GM12878 (cell line): ENCODE measurements around the gene PFN3. TPM values are rescaled to one million over a fixed set of nuclear protein-coding genes. Genes with fewer than 3 reads are reported as not detected.

Experiments
- ATAC-seq: fragments of 200-7000 bp; cut with Tn5 transposase; 3 replicates; pipeline ENCODE4 v1.9.1; 2020; ENCODE audit warnings: mild to moderate bottlenecking, moderate library complexity
- BruUV-seq: library from RNA; stranded (reverse); fragments of 400-500 nt; replicated peaks from 2 replicates; lab custom pipeline; 2021; lab: Mats Ljungman, UMichigan
- CTCF ChIA-PET: fragments of 300-600 bp; sonication (Branson Sonifier 250); formaldehyde crosslinking; extraction: SDS; loops from one replicate; lab custom pipeline; 2021; ENCODE audit warnings: inconsistent platforms; lab: Yijun Ruan, JAX
- POLR2A ChIA-PET: fragments of 350-600 bp; formaldehyde crosslinking; extraction: SDS; loops from one replicate; lab custom pipeline; 2021; ENCODE audit warnings: inconsistent platforms; lab: Charles Lee
- RAD21 ChIA-PET: fragments of 300-600 bp; sonication (Branson Sonifier 250); formaldehyde crosslinking; loops from one replicate; lab custom pipeline; 2023; ENCODE audit warnings: antibody characterized with exemption; ENCODE audit not compliant: unreplicated experiment; lab: Charles Lee
- SMC1A ChIA-PET: fragments of 300-600 bp; sonication (Branson Sonifier 250); formaldehyde crosslinking; loops from one replicate; lab custom pipeline; 2023; ENCODE audit not compliant: unreplicated experiment, uncharacterized antibody; lab: Charles Lee
- DNase-seq: peaks from one replicate; pipeline ENCODE4 v3.0.0-alpha.2; 2011; ENCODE audit warnings: low read depth, low spot score
- FAIRE-seq: peaks from 3 replicates; lab custom pipeline; 2011; peaks lifted over from hg19 to GRCh38; lab: Jason Lieb, UNC
- H2AFZ ChIP-seq: 2 replicates; pipeline ENCODE4 v1.6.0; 2011; ENCODE audit warnings: low read depth, low read length, control low read depth; ENCODE audit not compliant: control insufficient read depth
- H3K27ac ChIP-seq: 2 replicates; pipeline ENCODE4 v1.5.1; 2011; ENCODE audit warnings: control low read depth; ENCODE audit not compliant: control insufficient read depth, insufficient read depth
- H3K27me3 ChIP-seq, 2 experiments: replicated peaks in 1 of 2; 2 replicates each; pipeline versions ENCODE4 v1.6.0 to v1.6.1; 2011; ENCODE audit warnings: low read length in 1 of 2; ENCODE audit not compliant: control insufficient read depth in 2 of 2, insufficient read depth in 2 of 2
- H3K36me3 ChIP-seq, 2 experiments: 2 replicates each; pipeline ENCODE4 v1.5.1; 2011; ENCODE audit warnings: low read length in 1 of 2; ENCODE audit not compliant: control insufficient read depth in 2 of 2, insufficient read depth in 2 of 2
- H3K4me1 ChIP-seq: 2 replicates; pipeline ENCODE4 v1.6.1; 2011; ENCODE audit warnings: mild to moderate bottlenecking, low read length, moderate library complexity, mixed read lengths; ENCODE audit not compliant: control insufficient read depth, insufficient read depth
- H3K4me2 ChIP-seq: 2 replicates; pipeline ENCODE4 v1.6.0; 2011; ENCODE audit warnings: control low read depth; ENCODE audit not compliant: control insufficient read depth, insufficient read depth
- H3K4me3 ChIP-seq: fragments of 200-600 bp; sonication (generic); 2 replicates; pipeline ENCODE4 v1.5.1; 2016
- H3K79me2 ChIP-seq: 2 replicates; pipeline ENCODE4 v1.6.0; 2011; ENCODE audit warnings: low read length; ENCODE audit not compliant: control insufficient read depth, insufficient read depth
- H3K9ac ChIP-seq: 2 replicates; pipeline ENCODE4 v1.8.0; 2011; ENCODE audit warnings: low read length, control low read depth, mixed read lengths; ENCODE audit not compliant: control insufficient read depth, insufficient read depth
- H3K9me3 ChIP-seq: replicated peaks from 3 replicates; pipeline ENCODE4 v1.5.1; 2011; ENCODE audit warnings: mild to moderate bottlenecking, low read length; ENCODE audit not compliant: control insufficient read depth, insufficient read depth
- H4K20me1 ChIP-seq: 2 replicates; pipeline ENCODE4 v1.6.0; 2011; ENCODE audit not compliant: control insufficient read depth, insufficient read depth
- IRF4 ChIP-seq: IDR thresholded peaks from 2 replicates; pipeline ENCODE4 v1.6.1; 2011; ENCODE audit warnings: low read depth, low read length
- NBN ChIP-seq: fragments of 450-650 bp; IDR thresholded peaks from 2 replicates; pipeline ENCODE4 v1.6.1; 2016
- SIX5 ChIP-seq: IDR thresholded peaks from 2 replicates; pipeline ENCODE4 v1.6.1; 2011; ENCODE audit warnings: mild to moderate bottlenecking, low read depth, low read length, moderate library complexity; ENCODE audit not compliant: severe bottlenecking
- SRF ChIP-seq, 2 experiments: IDR thresholded peaks; 2 replicates each; pipeline ENCODE4 v1.6.1; 2011; ENCODE audit warnings: low read depth in 2 of 2, low read length in 2 of 2, mild to moderate bottlenecking in 1 of 2, moderate library complexity in 1 of 2
- TCF7 ChIP-seq: IDR thresholded peaks from 2 replicates; pipeline ENCODE4 v1.6.1; 2014; ENCODE audit warnings: antibody characterized with exemption, borderline replicate concordance
- ZNF217 ChIP-seq: fragments of 450-650 bp; IDR thresholded peaks from 2 replicates; pipeline ENCODE4 v1.6.1; 2017; ENCODE audit warnings: antibody characterized with exemption, mild to moderate bottlenecking
- ZNF622 ChIP-seq: fragments of 450-650 bp; IDR thresholded peaks from 2 replicates; pipeline ENCODE4 v1.6.1; 2017; ENCODE audit warnings: mild to moderate bottlenecking, inconsistent platforms
- WGBS: methylation state at CpG from one replicate; pipeline ENCODE4 v1.1.6; 2016; ENCODE audit warnings: low lambda C conversion rate; ENCODE audit not compliant: insufficient replicate concordance, insufficient coverage; ENCODE audit errors: missing lambda C conversion rate; 5-methylcytosine and 5-hydroxymethylcytosine counted together
- in situ Hi-C: fragments of 300-500 bp; cut with MboI; formaldehyde crosslinking; loops from 9 replicates; pipeline ENCODE4 v1.14.3; 2018; ENCODE audit warnings: mixed read lengths
- intact Hi-C: fragments of 100-400 bp; cut with micrococcal nuclease; formaldehyde crosslinking; loops from one replicate; pipeline ENCODE4 v1.14.2; 2022; ENCODE audit not compliant: unreplicated experiment
- polyA plus RNA-seq, 11 experiments: library from polyadenylated mRNA; depleted of rRNA in 4 of 11; unstranded in 6 of 11; stranded (reverse) in 5 of 11; fragments of >200 nt; fragmentation: Nextera tagmentation in 4 of 11; fragmentation: Illumina TruSeq in 1 of 11; extraction: Ambion mirVana in 4 of 11; extraction: Trizol in 1 of 11; gene quantifications; 1 replicate in 1 of 11; 2 replicates in 10 of 11; pipeline versions ENCODE4 v1.2.1 to v1.2.3, GENCODE V29; 2011 to 2016; ENCODE audit warnings: inconsistent platforms in 2 of 11, missing spikeins in 2 of 11, low read depth in 1 of 11
- total RNA-seq, 4 experiments: library from RNA; depleted of rRNA in 3 of 4; stranded (reverse); fragments of >200 nt in 3 of 4; fragmentation: Illumina TruSeq in 1 of 4; extraction: Trizol in 1 of 4; gene quantifications; 2 replicates each; pipeline versions ENCODE4 v1.2.1 to v1.2.3, GENCODE V29; 2013 to 2021
- TF ChIP-seq, protein P1 (sequence below): IDR thresholded peaks from 2 replicates; pipeline ENCODE4 v1.6.1; 2012; ENCODE audit warnings: mild to moderate bottlenecking, low read depth, low read length
- TF ChIP-seq, protein P2 (sequence below): fragments of 450-650 bp; IDR thresholded peaks from 2 replicates; pipeline ENCODE4 v1.6.1; 2016; ENCODE audit warnings: mild to moderate bottlenecking, moderate library complexity, borderline replicate concordance
- TF ChIP-seq, protein P3 (sequence below): IDR thresholded peaks from 2 replicates; pipeline ENCODE4 v1.6.1; 2011; ENCODE audit warnings: mild to moderate bottlenecking, low read depth, low read length, moderate library complexity; ENCODE audit not compliant: insufficient replicate concordance
- TF ChIP-seq, protein P4 (sequence below): IDR thresholded peaks from 2 replicates; pipeline ENCODE4 v1.6.1; 2011; ENCODE audit warnings: low read depth, low read length, improper control_type of control experiment, borderline replicate concordance
- TF ChIP-seq, protein P5 (sequence below): IDR thresholded peaks from 2 replicates; pipeline ENCODE4 v1.6.1; 2011; ENCODE audit warnings: borderline replicate concordance, low read depth, mild to moderate bottlenecking, moderate library complexity, low read length; ENCODE audit not compliant: insufficient read depth, poor library complexity, severe bottlenecking

Gene PFN3
- total and polyA plus RNA-seq, 10 of the 15 experiments (the other 5 are each of a cell fraction or from before 2014, with no cell fraction given): not detected

DNA sequence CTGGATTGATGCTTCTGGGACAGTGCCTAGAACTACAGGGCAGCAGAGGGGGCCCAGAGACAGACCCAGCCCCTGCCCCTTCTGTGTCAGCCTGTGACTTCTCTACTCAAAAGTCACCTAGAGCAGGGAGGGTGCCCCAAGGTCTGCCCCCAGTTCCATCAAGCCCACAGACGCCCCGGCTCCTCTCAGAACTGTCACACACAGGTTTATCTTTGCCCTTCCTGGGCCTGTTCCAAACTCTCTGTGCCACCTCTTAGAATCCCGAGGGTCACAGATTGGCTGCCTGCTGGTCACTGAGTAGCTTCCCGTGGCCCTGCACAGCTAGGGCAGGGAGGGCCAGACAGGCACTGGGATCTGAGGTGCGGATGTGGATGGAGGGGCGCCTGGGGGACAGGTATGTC, 41.0 kb downstream of the PFN3 start:
- Histone ChIP-seq H4K20me1 (no peaks in the 10 kb centered on the region), H3K4me3 (peak overlapping the region; percentile 99), H3K36me3 (no peaks in the 10 kb centered on the region; a peak in 1 of 4 replicates), H3K9ac (peak overlapping the region; percentile 81), H3K4me1 (peaks cover 62% of the 10 kb centered on the region), H2AFZ (no peak overlapping the region), H3K79me2 (peaks cover 62% of the 10 kb centered on the region), H3K27me3 (no peaks in the 10 kb centered on the region), H3K9me3 (peaks cover 3% of the 10 kb centered on the region; the same call in 1 of the 3 replicates), H3K27ac (peak overlapping the region; percentile 35), H3K4me2 (peak overlapping the region; percentile 99)
- ChIA-PET SMC1A (interaction anchor here (0.7 to 3.9 kb wide), 3 partner anchors 10 to 30 kb away, joined by 3 to 19 read pairs (median 7); no protein-coding TSS in a partner anchor), RAD21 (interaction anchor here (1.3 to 3.0 kb wide), 3 partner anchors 10 to 45 kb away, joined by 3 to 29 read pairs (median 4); no protein-coding TSS in a partner anchor), POLR2A (interaction anchor here (0.8 to 2.1 kb wide), 5 partner anchors 10 to 41 kb away, joined by 3 to 14 read pairs (median 5); no protein-coding TSS in a partner anchor), CTCF (interaction anchor here (2.0 to 4.4 kb wide), 5 partner anchors 10 to 141 kb away, joined by 5 to 33 read pairs (median 12); no protein-coding TSS in a partner anchor)
- 94% methylated on average over 6 of the region's 6 CpGs for whole genome bisulfite sequencing
- ATAC-seq (no peak), FAIRE-seq (no peak), DNase-seq (no peak)
- BruUV-seq: no TSS peak
- intact Hi-C loops (no loop called here), in situ Hi-C loops (no loop called here)
- no peak for TF ChIP-seq TCF7
- TF ChIP-seq, protein P1, sequence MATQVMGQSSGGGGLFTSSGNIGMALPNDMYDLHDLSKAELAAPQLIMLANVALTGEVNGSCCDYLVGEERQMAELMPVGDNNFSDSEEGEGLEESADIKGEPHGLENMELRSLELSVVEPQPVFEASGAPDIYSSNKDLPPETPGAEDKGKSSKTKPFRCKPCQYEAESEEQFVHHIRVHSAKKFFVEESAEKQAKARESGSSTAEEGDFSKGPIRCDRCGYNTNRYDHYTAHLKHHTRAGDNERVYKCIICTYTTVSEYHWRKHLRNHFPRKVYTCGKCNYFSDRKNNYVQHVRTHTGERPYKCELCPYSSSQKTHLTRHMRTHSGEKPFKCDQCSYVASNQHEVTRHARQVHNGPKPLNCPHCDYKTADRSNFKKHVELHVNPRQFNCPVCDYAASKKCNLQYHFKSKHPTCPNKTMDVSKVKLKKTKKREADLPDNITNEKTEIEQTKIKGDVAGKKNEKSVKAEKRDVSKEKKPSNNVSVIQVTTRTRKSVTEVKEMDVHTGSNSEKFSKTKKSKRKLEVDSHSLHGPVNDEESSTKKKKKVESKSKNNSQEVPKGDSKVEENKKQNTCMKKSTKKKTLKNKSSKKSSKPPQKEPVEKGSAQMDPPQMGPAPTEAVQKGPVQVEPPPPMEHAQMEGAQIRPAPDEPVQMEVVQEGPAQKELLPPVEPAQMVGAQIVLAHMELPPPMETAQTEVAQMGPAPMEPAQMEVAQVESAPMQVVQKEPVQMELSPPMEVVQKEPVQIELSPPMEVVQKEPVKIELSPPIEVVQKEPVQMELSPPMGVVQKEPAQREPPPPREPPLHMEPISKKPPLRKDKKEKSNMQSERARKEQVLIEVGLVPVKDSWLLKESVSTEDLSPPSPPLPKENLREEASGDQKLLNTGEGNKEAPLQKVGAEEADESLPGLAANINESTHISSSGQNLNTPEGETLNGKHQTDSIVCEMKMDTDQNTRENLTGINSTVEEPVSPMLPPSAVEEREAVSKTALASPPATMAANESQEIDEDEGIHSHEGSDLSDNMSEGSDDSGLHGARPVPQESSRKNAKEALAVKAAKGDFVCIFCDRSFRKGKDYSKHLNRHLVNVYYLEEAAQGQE: no peak
- TF ChIP-seq ZNF622: no peak
- TF ChIP-seq SRF (IDR thresholded peaks at IDR 0.05; ENCODE audit: low read depth in 2 of 2, low read length in 2 of 2): no peak
- TF ChIP-seq ZNF217: no peak
- TF ChIP-seq, protein P2, sequence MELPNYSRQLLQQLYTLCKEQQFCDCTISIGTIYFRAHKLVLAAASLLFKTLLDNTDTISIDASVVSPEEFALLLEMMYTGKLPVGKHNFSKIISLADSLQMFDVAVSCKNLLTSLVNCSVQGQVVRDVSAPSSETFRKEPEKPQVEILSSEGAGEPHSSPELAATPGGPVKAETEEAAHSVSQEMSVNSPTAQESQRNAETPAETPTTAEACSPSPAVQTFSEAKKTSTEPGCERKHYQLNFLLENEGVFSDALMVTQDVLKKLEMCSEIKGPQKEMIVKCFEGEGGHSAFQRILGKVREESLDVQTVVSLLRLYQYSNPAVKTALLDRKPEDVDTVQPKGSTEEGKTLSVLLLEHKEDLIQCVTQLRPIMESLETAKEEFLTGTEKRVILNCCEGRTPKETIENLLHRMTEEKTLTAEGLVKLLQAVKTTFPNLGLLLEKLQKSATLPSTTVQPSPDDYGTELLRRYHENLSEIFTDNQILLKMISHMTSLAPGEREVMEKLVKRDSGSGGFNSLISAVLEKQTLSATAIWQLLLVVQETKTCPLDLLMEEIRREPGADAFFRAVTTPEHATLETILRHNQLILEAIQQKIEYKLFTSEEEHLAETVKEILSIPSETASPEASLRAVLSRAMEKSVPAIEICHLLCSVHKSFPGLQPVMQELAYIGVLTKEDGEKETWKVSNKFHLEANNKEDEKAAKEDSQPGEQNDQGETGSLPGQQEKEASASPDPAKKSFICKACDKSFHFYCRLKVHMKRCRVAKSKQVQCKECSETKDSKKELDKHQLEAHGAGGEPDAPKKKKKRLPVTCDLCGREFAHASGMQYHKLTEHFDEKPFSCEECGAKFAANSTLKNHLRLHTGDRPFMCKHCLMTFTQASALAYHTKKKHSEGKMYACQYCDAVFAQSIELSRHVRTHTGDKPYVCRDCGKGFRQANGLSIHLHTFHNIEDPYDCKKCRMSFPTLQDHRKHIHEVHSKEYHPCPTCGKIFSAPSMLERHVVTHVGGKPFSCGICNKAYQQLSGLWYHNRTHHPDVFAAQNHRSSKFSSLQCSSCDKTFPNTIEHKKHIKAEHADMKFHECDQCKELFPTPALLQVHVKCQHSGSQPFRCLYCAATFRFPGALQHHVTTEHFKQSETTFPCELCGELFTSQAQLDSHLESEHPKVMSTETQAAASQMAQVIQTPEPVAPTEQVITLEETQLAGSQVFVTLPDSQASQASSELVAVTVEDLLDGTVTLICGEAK: no peak
- TF ChIP-seq IRF4: no peak
- TF ChIP-seq, protein P3, sequence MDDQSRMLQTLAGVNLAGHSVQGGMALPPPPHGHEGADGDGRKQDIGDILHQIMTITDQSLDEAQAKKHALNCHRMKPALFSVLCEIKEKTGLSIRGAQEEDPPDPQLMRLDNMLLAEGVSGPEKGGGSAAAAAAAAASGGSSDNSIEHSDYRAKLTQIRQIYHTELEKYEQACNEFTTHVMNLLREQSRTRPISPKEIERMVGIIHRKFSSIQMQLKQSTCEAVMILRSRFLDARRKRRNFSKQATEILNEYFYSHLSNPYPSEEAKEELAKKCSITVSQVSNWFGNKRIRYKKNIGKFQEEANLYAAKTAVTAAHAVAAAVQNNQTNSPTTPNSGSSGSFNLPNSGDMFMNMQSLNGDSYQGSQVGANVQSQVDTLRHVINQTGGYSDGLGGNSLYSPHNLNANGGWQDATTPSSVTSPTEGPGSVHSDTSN: no peak
- no peak for TF ChIP-seq SIX5
- TF ChIP-seq, protein P4, sequence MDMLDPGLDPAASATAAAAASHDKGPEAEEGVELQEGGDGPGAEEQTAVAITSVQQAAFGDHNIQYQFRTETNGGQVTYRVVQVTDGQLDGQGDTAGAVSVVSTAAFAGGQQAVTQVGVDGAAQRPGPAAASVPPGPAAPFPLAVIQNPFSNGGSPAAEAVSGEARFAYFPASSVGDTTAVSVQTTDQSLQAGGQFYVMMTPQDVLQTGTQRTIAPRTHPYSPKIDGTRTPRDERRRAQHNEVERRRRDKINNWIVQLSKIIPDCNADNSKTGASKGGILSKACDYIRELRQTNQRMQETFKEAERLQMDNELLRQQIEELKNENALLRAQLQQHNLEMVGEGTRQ: no peak
- no peak for TF ChIP-seq NBN
- TF ChIP-seq, protein P5, sequence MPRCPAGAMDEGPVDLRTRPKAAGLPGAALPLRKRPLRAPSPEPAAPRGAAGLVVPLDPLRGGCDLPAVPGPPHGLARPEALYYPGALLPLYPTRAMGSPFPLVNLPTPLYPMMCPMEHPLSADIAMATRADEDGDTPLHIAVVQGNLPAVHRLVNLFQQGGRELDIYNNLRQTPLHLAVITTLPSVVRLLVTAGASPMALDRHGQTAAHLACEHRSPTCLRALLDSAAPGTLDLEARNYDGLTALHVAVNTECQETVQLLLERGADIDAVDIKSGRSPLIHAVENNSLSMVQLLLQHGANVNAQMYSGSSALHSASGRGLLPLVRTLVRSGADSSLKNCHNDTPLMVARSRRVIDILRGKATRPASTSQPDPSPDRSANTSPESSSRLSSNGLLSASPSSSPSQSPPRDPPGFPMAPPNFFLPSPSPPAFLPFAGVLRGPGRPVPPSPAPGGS: no peak
